GM21619 (cell line): Measurements from ENCODE around the gene PRSS56.

Source experiments
- ATAC-seq: cut with Tn5 transposase; IDR thresholded peaks from one replicate; pipeline ENCODE4 v1.9.1; 2021; ENCODE audit not compliant: unreplicated experiment

PRSS56 gene

GRCh38 chr2:232540441-232541041 lies 20.4 kb downstream of the PRSS56 start:
- ATAC-seq, result no peak

- no peak for ATAC-seq
Measured at GRCh38 chr2:232541195-232541960, 21.2 kb downstream of the PRSS56 start.

GRCh38 chr2:232541961-232542714 lies 21.9 kb downstream of the PRSS56 start:
- ATAC-seq, result no peak

GRCh38 chr2:232542715-232543467 lies 22.7 kb downstream of the PRSS56 start:
- no peak for ATAC-seq

- no peak for ATAC-seq
Measured at GRCh38 chr2:232543491-232543890, 23.3 kb downstream of the PRSS56 start.

GRCh38 chr2:232543928-232544631 lies 23.9 kb downstream of the PRSS56 start:
- no peak for ATAC-seq

- no peak for ATAC-seq
Measured at GRCh38 chr2:232544674-232545073, 24.5 kb downstream of the PRSS56 start.

GRCh38 chr2:232545511-232546375 lies 25.6 kb downstream of the PRSS56 start:
- no peak for ATAC-seq

GRCh38 chr2:232547991-232548390 lies 27.8 kb downstream of the PRSS56 start:
- ATAC-seq, result no peak

- ATAC-seq, result no peak
Measured at GRCh38 chr2:232549655-232550353, 29.6 kb downstream of the PRSS56 start.

GRCh38 chr2:232550354-232551249 lies 30.4 kb downstream of the PRSS56 start, which contains the start of the genes EIF4E2 and TIGD1:
Gene EIF4E2 (plus strand): TSS chr2:232550689. CDS start chr2:232550725, 36 bp downstream.
Gene TIGD1 (minus strand): TSS chr2:232550557. CDS start chr2:232549882, 675 bp downstream.
- peak; percentile 92 for ATAC-seq

- no peak for ATAC-seq
Measured at GRCh38 chr2:232551250-232551638, 31.1 kb downstream of the PRSS56 start.

- ATAC-seq, result no peak
Measured at GRCh38 chr2:232551776-232552175, 31.6 kb downstream of the PRSS56 start.

- no peak for ATAC-seq
Measured at GRCh38 chr2:232556426-232556825, 36.2 kb downstream of the PRSS56 start.

GRCh38 chr2:232562515-232563151 lies 42.4 kb downstream of the PRSS56 start:
- ATAC-seq, result no peak

GRCh38 chr2:232563580-232563979 lies 43.4 kb downstream of the PRSS56 start:
- ATAC-seq, result no peak

- ATAC-seq, result no peak
Measured at GRCh38 chr2:232567721-232568120, 47.5 kb downstream of the PRSS56 start.
